Activated CD8-positive, alpha-beta T cell treated with anti-CD3 and anti-CD28 coated beads for 36 hours (primary cell): ENCODE data around the gene USP49. TPM values are rescaled to one million over a fixed set of nuclear protein-coding genes. Genes with fewer than 3 reads are reported as not detected.

Experiments used
- ATAC-seq: fragments of 200-7000 bp; cut with Tn5 transposase; one replicate; pipeline ENCODE4 v1.10.0; 2021; ENCODE audit warnings: mild to moderate bottlenecking, moderate library complexity
- CTCF ChIA-PET: fragments of 350-600 bp; sonication (Branson Sonifier 250); formaldehyde crosslinking; loops from one replicate; lab custom pipeline; 2021; ENCODE audit warnings: antibody characterized with exemption; lab: Charles Lee
- POLR2A ChIA-PET: fragments of 350-600 bp; sonication (Branson Sonifier 250); formaldehyde crosslinking; loops from one replicate; lab custom pipeline; 2021; ENCODE audit warnings: antibody characterized with exemption; lab: Charles Lee
- DNase-seq: peaks from one replicate; pipeline ENCODE4 v3.0.0-alpha.2; 2020
- H3K27ac Mint-ChIP-seq: one replicate; pipeline ENCODE4 v1.8.0; 2021; ENCODE audit warnings: mild to moderate bottlenecking, mixed read lengths
- H3K27me3 Mint-ChIP-seq: one replicate; pipeline ENCODE4 v1.8.0; 2021; ENCODE audit warnings: mixed read lengths
- H3K36me3 Mint-ChIP-seq: one replicate; pipeline ENCODE4 v1.8.0; 2021; ENCODE audit warnings: low read depth, mixed read lengths
- H3K4me1 Mint-ChIP-seq: one replicate; pipeline ENCODE4 v1.8.0; 2021; ENCODE audit warnings: low read depth, mixed read lengths
- H3K4me3 Mint-ChIP-seq: one replicate; pipeline ENCODE4 v1.8.0; 2021; ENCODE audit warnings: mild to moderate bottlenecking, moderate library complexity, mixed read lengths
- H3K9me3 Mint-ChIP-seq: one replicate; pipeline ENCODE4 v1.8.0; 2021; ENCODE audit warnings: mixed read lengths
- CTCF ChIP-seq: fragments of 200-600 bp; IDR thresholded peaks from one replicate; pipeline ENCODE4 v1.8.0; 2022; ENCODE audit warnings: antibody characterized with exemption, mild to moderate bottlenecking
- intact Hi-C: fragments of 100-400 bp; cut with micrococcal nuclease; formaldehyde crosslinking; loops from one replicate; pipeline ENCODE4 v1.10.0; 2022
- total RNA-seq, 2 experiments: library from RNA; stranded (reverse); gene quantifications; one replicate each; pipeline ENCODE4 v1.2.3, GENCODE V29; 2021

Gene USP49
- total RNA-seq, 2 experiments from 2014 or later, result 5.7 to 5.9 TPM

GRCh38 chr6:41884957-41885356 is 10.2 kb downstream of the USP49 start:
- Mint-ChIP-seq H3K9me3 (no peaks in the 10 kb centered on the region), H3K27me3 (no peaks in the 10 kb centered on the region), H3K4me1 (no peaks in the 10 kb centered on the region), H3K36me3 (no peaks in the 10 kb centered on the region), H3K4me3 (no peak overlapping the region), H3K27ac (no peak overlapping the region)
- POLR2A ChIA-PET, result no interaction called here
- ATAC-seq (no peak), DNase-seq (no peak)
- no peak for TF ChIP-seq CTCF
- CTCF ChIA-PET, result interaction anchor here (1.0 to 1.2 kb wide), 2 partner anchors 23 to 159 kb away, joined by 3 read pairs; no protein-coding TSS in a partner anchor
- intact Hi-C loops, result no loop called here

- no peak for ATAC-seq
- Mint-ChIP-seq H3K36me3 (no peaks in the 10 kb centered on the region), H3K9me3 (no peaks in the 10 kb centered on the region), H3K4me1 (no peaks in the 10 kb centered on the region), H3K27ac (no peak overlapping the region), H3K27me3 (no peaks in the 10 kb centered on the region), H3K4me3 (no peak overlapping the region)
- no peak for TF ChIP-seq CTCF
- ChIA-PET POLR2A (interaction anchor here (0.9 to 1.3 kb wide), 2 partner anchors 33 to 253 kb away, joined by 3 read pairs; no protein-coding TSS in a partner anchor), CTCF (interaction anchor here (1.1 kb wide), 1 partner anchor 10 kb away, joined by 3 read pairs; no protein-coding TSS in a partner anchor)
- intact Hi-C loops, result no loop called here
- no peak for DNase-seq
Observed at GRCh38 chr6:41881506-41881905, 13.7 kb downstream of the USP49 start.

GRCh38 chr6:41878961-41879405 is 16.2 kb downstream of the USP49 start:
- Mint-ChIP-seq H3K9me3 (no peaks in the 10 kb centered on the region), H3K4me3 (no peak overlapping the region), H3K36me3 (no peaks in the 10 kb centered on the region), H3K27ac (no peak overlapping the region), H3K4me1 (no peaks in the 10 kb centered on the region), H3K27me3 (no peaks in the 10 kb centered on the region)
- CTCF ChIA-PET, result interaction anchor here (0.8 to 1.4 kb wide), 2 partner anchors 32 to 166 kb away, joined by 3 to 4 read pairs; no protein-coding TSS in a partner anchor
- POLR2A ChIA-PET, result interaction anchor here (0.6 to 1.3 kb wide), 2 partner anchors 13 to 22 kb away, joined by 3 read pairs; no protein-coding TSS in a partner anchor
- no peak for TF ChIP-seq CTCF
- ATAC-seq (no peak), DNase-seq (no peak)
- intact Hi-C loops, result no loop called here

DNA sequence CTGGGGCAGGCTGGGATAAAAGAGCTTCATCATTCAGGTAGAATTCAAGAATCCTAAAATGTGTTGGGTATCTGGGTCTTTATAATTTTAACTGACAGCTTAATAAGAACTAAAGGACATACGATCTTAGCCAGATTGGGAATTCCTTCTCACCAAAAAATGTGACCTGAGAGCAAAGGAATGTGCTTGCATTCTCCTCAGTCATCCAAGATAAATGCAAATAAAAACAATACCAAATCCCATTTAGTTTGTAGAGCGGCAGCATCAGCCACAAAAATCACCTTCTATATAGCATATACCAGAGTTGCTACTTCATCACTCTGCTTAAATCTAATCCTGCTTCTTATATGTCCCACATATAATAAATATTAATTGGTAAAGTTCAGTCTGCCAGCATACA is 16.9 kb downstream of the USP49 start:
- no peak overlapping the region for H3K27ac Mint-ChIP-seq
- ChIA-PET CTCF (interaction anchor here (1.1 to 1.4 kb wide), 2 partner anchors 31 to 225 kb away, joined by 3 to 4 read pairs; no protein-coding TSS in a partner anchor), POLR2A (no interaction called here)
- ATAC-seq (no peak), DNase-seq (no peak)
- H3K9me3 Mint-ChIP-seq, result no peaks in the 10 kb centered on the region
- H3K4me3 Mint-ChIP-seq, result no peak overlapping the region
- H3K27me3 Mint-ChIP-seq, result no peaks in the 10 kb centered on the region
- H3K4me1 Mint-ChIP-seq, result no peaks in the 10 kb centered on the region
- intact Hi-C loops, result no loop called here
- no peaks in the 10 kb centered on the region for H3K36me3 Mint-ChIP-seq
- TF ChIP-seq CTCF, result no peak

- CTCF ChIA-PET, result interaction anchor here (1.4 kb wide), 1 partner anchor 30 kb away, joined by 3 read pairs; no protein-coding TSS in a partner anchor
- H3K9me3 Mint-ChIP-seq, result no peaks in the 10 kb centered on the region
- DNase-seq, result no peak
Observed at GRCh38 chr6:41877051-41877680, 18.0 kb downstream of the USP49 start.

More at GRCh38 chr6:41877051-41877680, 18.0 kb downstream of the USP49 start:
- TF ChIP-seq CTCF, result no peak
- no peaks in the 10 kb centered on the region for H3K27me3 Mint-ChIP-seq
- no peaks in the 10 kb centered on the region for H3K36me3 Mint-ChIP-seq
- POLR2A ChIA-PET, result no interaction called here
- no peak overlapping the region for H3K4me3 Mint-ChIP-seq
- no peaks in the 10 kb centered on the region for H3K4me1 Mint-ChIP-seq
- intact Hi-C loops, result no loop called here
- no peak for ATAC-seq
- H3K27ac Mint-ChIP-seq, result no peak overlapping the region
